ENCODE data around the gene CLEC17A.
"Not testable (repeated sequence)": the region's sequence is repeated elsewhere in the genome, so short reads cannot be mapped to it uniquely, and the experiment has no call there.

The CLEC17A gene

DNA sequence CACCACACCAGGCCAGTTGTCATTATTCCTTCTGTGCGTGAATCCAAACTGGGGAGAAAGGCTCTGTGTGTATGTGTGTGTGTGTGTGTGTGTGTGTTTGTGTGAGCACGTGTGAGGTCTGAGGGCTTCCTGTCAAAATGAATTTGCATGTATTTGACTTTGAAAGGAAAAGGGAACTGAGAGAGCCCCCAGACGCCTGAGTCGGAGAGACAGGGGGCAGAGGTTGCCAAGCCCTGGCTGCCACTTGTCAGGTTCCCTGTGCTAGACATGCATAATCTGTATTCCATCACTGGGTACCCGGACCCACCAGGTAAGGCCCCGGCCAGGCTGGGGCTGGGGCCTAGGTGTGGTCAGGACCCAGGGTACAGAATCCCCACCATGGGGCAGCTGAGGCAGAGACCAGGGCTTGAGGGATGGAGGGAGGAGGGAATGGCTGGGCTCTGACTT, at the start of gene CLEC17A:
Gene CLEC17A, plus strand, starts transcription at position 191 of the 447 bp plus-strand sequence. Its CDS starts 77 bp downstream, at position 268.
- DNase-seq (ENCODE audit: low read depth) = no peak

- no peak for DNase-seq (ENCODE audit: low read depth)
Measured at GRCh38 chr19:14533450-14533849, 49.4 kb upstream of the CLEC17A start.

DNA sequence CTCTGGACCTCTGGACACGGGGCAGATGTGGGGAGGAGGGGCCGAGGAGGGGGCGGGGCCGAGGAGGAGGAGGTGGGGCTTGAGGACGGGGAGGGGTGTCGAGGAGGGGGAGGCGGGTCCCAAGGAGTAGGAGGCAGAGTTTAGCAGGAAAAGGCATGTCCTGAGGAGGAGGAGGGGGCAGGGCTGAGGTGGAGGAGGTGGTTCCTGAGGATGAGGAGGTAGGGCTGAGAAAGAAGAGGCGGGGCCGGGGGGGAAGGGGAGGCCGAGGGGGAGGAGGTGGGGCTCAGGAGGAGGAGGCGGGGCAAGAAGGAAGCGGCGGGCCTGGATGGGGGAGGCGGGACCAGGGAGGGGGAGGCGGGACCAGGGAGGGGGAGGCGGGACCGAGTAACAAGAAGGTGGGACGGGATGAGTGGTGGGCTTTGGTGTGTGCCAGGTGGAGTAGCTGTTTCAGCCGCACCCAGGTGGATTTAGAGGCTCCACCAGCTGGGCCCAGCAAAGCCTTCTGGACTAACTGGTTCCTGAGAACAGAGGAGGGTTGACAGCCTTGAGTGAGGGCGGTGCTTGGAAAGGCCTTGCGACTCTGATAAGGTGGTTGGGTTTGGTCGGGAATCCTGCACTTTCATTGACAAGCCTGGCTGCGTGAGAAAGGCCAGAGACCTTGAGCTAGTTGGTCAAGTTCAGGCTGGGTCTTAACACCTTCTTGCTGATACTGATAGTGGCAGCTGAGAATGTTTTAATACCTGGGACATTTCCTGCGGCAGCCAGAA, 45.8 kb upstream of the CLEC17A start:
- peak; percentile 29 for DNase-seq (ENCODE audit: low read depth)

GRCh38 chr19:14540741-14541525, 42.0 kb upstream of the CLEC17A start:
- no peak for DNase-seq (ENCODE audit: low read depth)

- not testable (repeated sequence) for DNase-seq (ENCODE audit: low read depth)
Measured at GRCh38 chr19:14541979-14542378, 40.9 kb upstream of the CLEC17A start.

DNA sequence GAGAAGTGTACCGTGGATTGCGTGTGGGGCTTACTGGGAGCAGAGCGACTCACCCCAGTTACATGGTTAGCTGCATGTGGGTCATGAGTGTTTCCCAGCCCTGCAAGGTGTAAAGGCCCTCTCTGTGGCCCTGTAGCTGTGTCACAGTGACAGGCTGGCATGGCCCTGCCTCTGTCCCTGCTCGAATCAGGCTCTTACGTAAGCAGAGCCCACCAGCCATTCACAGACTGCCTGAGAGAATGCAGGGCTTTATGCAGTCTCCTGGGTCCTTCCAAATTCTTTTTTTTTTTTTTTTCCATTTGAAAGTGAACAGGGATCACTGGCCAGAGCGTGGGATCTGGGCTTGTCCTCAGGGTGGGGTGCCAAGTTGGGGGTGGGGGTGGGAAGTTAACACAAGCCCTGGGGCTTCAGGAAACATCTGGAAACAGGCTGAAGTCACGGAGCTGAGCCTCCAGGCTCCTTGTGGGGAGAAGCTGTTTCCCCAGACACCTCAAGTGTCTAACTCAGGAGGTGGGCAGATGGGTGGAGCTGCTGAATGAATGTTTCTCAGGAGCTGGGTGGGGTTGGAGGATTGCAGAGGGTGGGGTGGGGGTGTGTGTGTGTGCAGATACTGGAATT, 40.1 kb upstream of the CLEC17A start:
- no peak for DNase-seq (ENCODE audit: low read depth)

DNA sequence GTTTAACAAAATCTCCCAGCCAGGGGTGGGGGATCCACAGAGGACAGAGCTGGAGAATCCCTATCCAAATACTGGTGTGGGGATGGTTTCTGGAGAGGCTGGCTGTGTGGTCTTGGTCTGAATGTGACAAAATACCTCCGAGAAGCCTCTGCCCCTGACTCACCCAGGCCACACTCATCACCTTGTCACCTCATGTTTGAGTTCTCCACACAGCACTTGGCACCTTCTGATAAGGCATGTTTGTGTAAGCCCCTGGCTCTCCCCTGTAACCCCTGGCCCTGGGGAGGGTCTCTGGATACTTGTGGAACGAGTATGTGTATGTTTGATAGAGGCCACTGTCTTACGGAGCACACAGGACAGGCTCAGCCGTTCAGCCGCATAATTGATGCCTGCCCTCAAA, 38.8 kb upstream of the CLEC17A start:
- DNase-seq (ENCODE audit: low read depth) = no peak

- no peak for DNase-seq (ENCODE audit: low read depth)
Measured at GRCh38 chr19:14544977-14545715, 37.7 kb upstream of the CLEC17A start.

DNA sequence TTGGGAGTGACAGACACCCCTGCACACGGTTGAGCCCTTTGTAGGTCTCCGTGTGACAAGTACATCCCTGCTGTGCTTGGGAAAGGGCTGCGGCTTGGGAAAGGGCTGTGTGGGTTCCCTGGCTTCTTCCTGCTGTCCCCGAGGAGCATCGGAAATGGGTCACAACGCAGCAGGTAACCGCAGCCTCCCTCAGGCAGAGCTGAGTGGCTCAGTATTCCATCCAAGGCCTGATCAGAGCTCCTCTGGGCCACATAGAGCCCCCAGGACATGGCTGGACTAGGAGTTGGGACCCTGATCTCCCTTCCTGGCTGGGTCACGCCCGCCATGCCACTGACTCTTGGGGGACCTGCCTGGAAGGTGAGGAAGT, 37.2 kb upstream of the CLEC17A start:
- DNase-seq (ENCODE audit: low read depth) = no peak

DNA sequence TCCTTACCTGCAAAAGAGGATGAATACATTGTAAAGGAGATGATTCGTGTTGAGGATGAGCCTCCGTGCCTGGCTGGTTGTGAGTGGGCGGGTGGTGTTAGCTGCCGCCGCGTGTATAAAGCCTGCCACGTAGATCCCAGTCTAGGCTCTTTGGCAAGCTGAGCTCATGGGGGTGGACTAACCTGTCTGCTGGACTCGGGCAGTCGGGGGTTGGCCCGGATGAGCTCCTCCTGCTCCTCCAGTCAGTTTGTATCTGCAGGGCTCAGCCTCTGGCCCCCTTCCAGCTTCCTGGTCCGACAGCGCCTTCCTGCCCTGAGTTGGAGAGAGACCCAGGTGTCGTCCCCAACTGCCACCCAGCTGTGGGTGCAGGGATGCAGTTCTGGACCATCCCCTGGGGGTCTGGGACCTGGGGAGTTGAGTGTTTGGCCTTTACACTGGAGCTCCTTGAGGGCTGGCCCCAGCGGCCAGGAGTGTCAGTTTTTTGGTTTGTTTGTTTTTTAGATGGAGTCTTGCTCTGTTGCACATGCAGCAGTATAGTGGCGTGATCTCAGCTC, 32.6 kb upstream of the CLEC17A start:
- no peak for DNase-seq (ENCODE audit: low read depth)

- DNase-seq (ENCODE audit: low read depth) = peak; percentile 58
Measured at GRCh38 chr19:14551134-14552005, 31.5 kb upstream of the CLEC17A start.

- DNase-seq (ENCODE audit: low read depth) = not testable (repeated sequence)
Measured at GRCh38 chr19:14552006-14552360, 30.9 kb upstream of the CLEC17A start.

DNA sequence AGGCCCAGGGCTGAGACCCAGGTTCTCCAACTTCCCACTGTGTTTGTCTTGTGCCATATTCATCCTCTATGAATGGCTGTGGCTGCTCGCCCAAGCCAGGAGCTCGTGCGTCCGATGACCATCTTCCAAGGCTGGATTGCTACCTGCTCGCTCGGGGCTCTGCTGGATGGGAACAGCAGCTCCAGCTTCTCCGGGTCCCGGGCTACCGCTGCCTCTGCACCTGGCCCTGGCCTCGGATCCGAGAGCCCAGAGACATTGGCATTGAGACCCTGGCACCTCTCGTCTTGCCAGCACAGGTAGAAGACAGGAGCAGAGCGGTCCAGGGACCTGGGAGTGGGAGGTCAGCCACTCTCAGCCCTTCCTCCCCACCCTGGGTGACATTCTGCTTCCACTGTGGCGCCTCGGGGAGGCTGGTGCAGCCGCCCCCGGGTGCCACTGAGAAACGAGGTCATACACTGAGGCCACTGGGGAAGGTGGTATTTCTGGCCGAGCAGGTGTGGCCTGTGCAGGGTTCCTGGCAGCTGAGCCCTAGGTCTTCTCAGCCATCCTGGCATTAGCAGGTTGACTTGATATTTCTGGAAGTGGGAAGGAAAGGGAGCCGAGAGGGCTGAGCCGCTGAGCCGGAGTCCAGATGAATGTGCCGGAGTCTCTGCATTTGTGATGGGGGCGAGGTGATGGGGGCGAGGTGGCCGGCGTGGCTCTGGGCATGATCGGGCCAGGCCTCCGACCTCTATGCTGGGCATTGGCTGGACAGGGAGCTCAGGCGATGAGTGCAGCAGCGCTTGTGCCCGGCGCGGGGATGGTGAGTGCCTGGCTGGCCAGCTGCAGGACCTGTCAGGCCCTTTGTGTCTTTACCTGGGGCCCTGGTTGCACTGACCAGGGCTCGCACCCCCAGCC, 29.6 kb upstream of the CLEC17A start:
- no peak for DNase-seq (ENCODE audit: low read depth)

- DNase-seq (ENCODE audit: low read depth) = no peak
Measured at GRCh38 chr19:14553939-14554243, 29.0 kb upstream of the CLEC17A start.

GRCh38 chr19:14554382-14554812, 28.5 kb upstream of the CLEC17A start:
- no peak for DNase-seq (ENCODE audit: low read depth)

GRCh38 chr19:14555918-14556661, 26.8 kb upstream of the CLEC17A start:
- no peak for DNase-seq (ENCODE audit: low read depth)

GRCh38 chr19:14556662-14557188, 26.2 kb upstream of the CLEC17A start:
- DNase-seq (ENCODE audit: low read depth) = peak; percentile 64

DNA sequence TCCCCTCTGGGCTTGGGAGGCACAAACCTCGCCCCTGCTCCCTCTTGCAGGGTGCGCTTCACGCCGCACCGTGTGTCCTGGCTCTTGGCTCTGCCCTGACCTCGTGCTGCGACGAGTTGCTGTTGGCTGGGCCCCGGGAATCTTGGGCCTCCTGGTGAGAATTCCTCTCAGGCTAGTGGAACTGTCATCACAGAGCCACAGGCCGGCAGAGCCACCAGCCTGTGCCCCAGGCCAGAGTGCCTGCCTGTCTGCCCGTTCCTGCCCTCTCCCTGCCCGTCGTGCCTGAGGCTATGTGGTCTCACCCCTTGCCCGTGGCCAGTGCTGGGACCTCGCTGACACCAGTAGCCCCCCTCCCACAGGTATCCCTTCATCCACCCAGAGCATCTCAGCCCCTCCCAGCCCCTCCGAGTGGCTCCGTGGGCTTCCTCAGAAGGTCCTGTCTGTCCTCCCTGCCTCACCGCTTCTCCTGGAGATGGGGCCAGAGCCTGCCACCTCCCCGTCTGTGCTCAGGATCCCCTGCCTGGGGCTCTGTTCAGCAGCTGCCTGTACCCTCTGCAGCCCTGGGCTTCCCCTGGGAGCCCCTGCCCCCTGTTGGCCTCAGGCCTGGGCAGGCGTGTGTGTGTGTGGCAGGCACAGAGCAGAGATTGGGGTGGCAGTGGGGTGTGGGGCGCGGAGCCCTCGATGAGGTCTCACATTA, 24.4 kb upstream of the CLEC17A start:
- no peak for DNase-seq (ENCODE audit: low read depth)
